ENCODE data around the gene DPP10. TPM values are rescaled to one million over a fixed set of nuclear protein-coding genes. Genes with fewer than 3 reads are reported as not detected.
"Not testable (repeated sequence)": the region's sequence is repeated elsewhere in the genome, so short reads cannot be mapped to it uniquely, and the experiment has no call there.

DPP10 gene
- total RNA-seq, 1 donor from 2014 or later = 0.33 TPM

- ATAC-seq (no peak), DNase-seq (ENCODE audit: low spot score) (no peak)
These were observed 267.8 kb downstream of the DPP10 start for GRCh38 chr2:114709936-114710850.

DNA sequence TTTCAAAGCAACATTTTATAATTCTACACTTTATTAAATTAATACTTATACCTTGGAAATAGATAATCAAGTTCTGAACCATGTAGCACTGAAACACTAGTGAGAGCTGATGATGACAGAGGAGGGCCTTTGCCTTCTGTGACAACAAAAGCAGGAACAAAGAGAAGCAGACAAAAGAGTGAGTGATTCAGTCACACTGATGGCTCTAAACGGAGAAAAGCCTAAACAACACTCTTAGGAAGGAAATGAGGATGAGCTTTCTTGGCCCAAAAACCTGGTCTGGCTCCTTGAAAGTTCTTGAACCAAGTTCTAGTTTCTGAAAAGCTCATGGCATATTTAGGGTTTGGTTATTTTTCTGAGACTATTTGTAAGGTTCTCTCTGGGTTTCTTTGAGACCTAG is 271.9 kb downstream of the DPP10 start:
- ATAC-seq (no peak), DNase-seq (ENCODE audit: low spot score) (no peak)

GRCh38 chr2:114717049-114717448 is 274.6 kb downstream of the DPP10 start:
- DNase-seq (ENCODE audit: low spot score) = no peak

GRCh38 chr2:114724454-114724853 is 282.0 kb downstream of the DPP10 start:
- DNase-seq (ENCODE audit: low spot score) = no peak
- peak; percentile 53 for ATAC-seq

More at GRCh38 chr2:114717049-114717448, 274.6 kb downstream of the DPP10 start:
- no peak for ATAC-seq

GRCh38 chr2:114727012-114727411 is 284.6 kb downstream of the DPP10 start:
- DNase-seq (ENCODE audit: low spot score) (no peak), ATAC-seq (no peak)

DNA sequence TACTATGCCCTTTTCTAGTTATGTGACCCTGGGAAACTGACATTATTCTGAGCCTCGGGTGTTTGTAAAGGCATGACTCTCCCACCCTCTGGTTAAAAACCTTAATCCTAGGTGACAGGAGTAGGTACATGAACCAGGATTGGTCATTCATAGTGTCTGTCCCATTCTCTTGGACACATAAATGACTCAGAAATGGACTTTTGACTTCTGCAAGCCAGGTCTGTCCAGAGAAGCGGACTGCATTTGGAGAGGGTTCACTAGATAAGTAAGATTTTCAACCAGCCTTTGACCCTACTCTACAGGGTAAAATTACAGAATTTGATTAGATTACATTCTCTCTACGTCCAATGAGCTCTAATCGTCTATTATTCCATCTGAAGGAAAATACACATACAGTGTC is 285.9 kb downstream of the DPP10 start:
- no peak for DNase-seq (ENCODE audit: low spot score)
- ATAC-seq = peak; percentile 78

DNA sequence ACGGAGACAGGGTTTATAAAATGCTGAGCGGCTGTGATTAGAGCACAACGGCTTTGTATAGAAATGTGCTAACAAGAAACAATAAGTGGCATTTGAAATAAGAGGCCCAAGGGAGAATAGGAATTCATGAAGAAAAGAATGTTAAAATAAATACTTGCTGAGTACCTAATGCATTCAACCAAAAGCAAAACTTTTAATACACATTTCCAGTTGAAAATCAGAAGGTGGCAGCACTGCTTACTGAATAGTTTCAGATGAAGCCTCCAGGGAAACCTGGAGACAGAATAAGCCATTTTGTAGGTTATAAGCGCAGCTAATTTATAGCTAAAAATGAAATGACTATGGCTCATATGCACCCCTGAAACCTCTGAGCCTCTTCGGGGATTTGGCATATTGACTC is 286.6 kb downstream of the DPP10 start:
- DNase-seq (ENCODE audit: low spot score) (no peak), ATAC-seq (peak; percentile 67)

DNA sequence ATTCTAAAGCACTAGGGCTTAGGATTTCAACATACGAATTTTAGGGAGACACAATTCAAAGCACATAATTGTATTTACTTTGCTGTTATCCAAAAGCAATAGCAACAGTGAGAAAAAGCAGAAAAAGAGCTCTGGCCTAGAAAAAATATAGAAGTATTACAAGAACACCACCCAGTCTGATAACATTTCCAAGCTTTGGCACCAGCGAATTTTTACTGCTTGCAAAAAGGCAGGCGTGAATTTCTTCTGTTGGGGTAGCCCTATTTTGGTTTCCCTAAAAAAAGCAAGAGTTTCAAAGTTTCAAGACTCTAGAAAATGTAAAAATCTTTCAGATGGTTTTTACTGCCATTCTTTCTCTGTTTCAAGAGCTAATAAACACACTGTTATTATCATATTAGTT is 292.7 kb downstream of the DPP10 start:
- DNase-seq (ENCODE audit: low spot score) = no peak

DNA sequence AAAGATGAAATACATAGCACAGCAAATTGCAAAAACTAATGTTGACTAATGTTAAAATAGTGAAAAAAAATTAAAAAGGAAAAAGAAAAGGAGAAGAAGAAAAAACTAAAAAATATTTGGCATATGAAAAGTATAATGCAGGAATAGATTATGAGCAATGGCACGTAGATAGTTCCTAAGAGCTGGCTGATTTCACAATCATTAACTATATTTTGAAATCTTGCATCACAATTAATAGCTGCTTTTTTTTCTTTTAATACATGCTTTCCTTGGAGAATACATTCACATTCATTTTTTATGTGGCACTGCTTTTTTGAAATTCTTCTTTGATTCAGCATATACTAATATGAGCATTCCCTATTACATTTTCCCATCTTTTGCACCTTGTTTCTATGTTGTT is 299.8 kb downstream of the DPP10 start:
- DNase-seq (ENCODE audit: low spot score) (no peak), ATAC-seq (no peak)

More for the DNA sequence above, 292.7 kb downstream of the DPP10 start:
- ATAC-seq = no peak

GRCh38 chr2:114745700-114746099 is 303.3 kb downstream of the DPP10 start:
- ATAC-seq = no peak

GRCh38 chr2:114748175-114748574 is 305.7 kb downstream of the DPP10 start:
- ATAC-seq = not testable (repeated sequence)

More at GRCh38 chr2:114745700-114746099, 303.3 kb downstream of the DPP10 start:
- no peak for DNase-seq (ENCODE audit: low spot score)

DNA sequence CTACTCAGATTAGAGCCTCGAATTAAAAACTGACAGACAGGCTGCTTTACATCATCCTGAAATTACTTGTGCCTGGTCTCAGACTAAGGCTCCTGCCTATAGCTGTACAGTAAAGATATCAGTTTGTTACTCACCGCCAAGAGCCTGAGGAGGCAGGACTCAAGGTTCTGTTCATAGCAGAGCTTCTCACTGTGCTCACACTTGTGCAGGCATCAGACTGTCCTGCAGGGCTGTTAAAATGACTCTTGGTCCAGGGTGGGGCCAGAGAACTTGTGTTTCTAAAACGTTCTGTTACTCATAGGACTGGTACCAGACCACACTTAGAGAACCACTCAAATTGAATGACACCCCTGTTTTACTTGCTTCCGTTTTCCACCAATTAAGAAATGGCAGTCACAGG is 310.0 kb downstream of the DPP10 start:
- ATAC-seq = peak; percentile 12

More at GRCh38 chr2:114748175-114748574, 305.7 kb downstream of the DPP10 start:
- not testable (repeated sequence) for DNase-seq (ENCODE audit: low spot score)

DNA sequence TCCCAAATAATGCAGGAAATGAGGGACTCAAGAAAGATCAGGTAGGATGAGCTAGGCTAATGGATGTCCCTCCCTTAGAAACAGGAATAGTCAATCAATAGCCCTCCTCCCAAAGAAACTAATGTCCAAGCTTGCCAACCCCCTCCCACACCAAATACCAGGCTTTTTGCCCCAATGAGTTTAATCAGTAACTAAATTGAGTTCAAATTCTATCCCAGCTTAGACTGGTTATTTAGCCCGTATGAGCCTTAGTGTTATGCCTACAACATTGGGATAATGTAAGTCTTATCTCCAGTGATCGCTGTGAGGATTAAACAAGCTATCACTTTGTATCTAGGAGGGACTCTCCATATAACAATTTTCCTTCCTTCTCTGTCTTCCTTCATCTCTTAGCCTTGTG is 310.7 kb downstream of the DPP10 start:
- DNase-seq (ENCODE audit: low spot score) (no peak), ATAC-seq (peak; percentile 95)

More for the DNA sequence above, 310.0 kb downstream of the DPP10 start:
- no peak for DNase-seq (ENCODE audit: low spot score)

GRCh38 chr2:114754907-114755563 is 312.6 kb downstream of the DPP10 start:
- ATAC-seq = no peak
- no peak for DNase-seq (ENCODE audit: low spot score)

DNA sequence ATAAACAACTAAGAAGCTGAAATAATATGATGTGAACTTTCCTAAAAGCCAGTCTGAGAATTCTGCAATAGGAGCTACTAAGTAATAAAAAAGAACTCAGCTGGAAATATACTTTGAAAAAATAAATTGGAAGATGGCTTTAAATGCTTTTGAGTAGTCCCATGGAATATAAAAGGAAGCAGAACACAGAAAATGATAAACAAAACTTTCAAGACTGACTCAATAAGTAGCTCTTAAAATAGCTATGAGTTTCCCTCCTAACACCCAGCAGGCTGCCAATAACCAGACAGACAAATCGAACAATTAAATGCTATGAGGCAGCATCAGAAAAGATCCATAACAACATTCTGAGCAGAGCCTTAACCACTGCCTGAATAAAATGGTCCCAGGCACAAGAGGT is 319.9 kb downstream of the DPP10 start:
- ATAC-seq = no peak
- DNase-seq (ENCODE audit: low spot score) = no peak

- DNase-seq (ENCODE audit: low spot score) (peak; percentile 61), ATAC-seq (peak; percentile 90)
These were observed 320.5 kb downstream of the DPP10 start for GRCh38 chr2:114762986-114763385.

- DNase-seq (ENCODE audit: low spot score) (no peak), ATAC-seq (no peak)
These were observed 326.7 kb downstream of the DPP10 start for GRCh38 chr2:114769110-114769509.

- no peak for ATAC-seq
- no peak for DNase-seq (ENCODE audit: low spot score)
These were observed 327.6 kb downstream of the DPP10 start for GRCh38 chr2:114769991-114770390.

DNA sequence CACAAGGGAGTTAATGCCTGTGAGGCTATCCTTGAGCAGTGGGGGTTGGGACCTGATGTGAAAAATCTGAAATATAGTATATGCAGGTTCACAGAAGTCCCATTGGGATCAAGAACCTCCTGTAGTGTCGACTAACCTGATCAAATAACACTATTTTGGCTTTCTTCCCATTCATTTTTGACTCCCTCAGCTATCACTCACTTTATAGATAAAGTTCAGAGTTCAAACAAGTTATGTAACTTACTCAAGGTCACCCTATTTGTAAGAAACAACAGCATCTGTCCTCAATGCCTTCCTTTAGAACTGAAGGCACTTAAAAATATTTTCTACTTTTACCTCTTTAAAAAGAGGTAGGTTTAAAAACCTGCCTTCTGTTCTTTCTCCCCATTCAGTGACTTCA is 341.6 kb downstream of the DPP10 start:
- ATAC-seq = no peak
- DNase-seq (ENCODE audit: low spot score) = no peak

- ATAC-seq = no peak
These were observed 342.6 kb downstream of the DPP10 start for GRCh38 chr2:114784890-114785583.

GRCh38 chr2:114786901-114787300 is 344.5 kb downstream of the DPP10 start:
- ATAC-seq (no peak), DNase-seq (ENCODE audit: low spot score) (no peak)

More at GRCh38 chr2:114784890-114785583, 342.6 kb downstream of the DPP10 start:
- DNase-seq (ENCODE audit: low spot score) = no peak
